Measurements from ENCODE around the gene PSD. TPM values are rescaled to one million over a fixed set of nuclear protein-coding genes. Genes with fewer than 3 reads are reported as not detected.
A peak's percentile ranks its signal among the peaks of the same experiment; 100 is the strongest.

Gene PSD
- total and polyA plus RNA-seq, 9 of the 15 experiments (the other 6 are each of a cell fraction or from before 2014, with no cell fraction given): 0.11 to 1.7 (median 0.54) TPM; not detected in 2

DNA sequence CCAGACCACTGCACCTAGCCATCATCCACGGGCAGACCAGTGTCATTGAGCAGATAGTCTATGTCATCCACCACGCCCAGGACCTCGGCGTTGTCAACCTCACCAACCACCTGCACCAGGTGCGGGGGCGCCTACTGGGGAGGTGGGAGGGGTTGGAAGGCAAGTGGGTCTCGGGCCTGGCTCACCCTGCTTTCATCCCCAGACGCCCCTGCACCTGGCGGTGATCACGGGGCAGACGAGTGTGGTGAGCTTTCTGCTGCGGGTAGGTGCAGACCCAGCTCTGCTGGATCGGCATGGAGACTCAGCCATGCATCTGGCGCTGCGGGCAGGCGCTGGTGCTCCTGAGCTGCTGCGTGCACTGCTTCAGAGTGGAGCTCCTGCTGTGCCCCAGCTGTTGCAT is 18.5 kb downstream of the PSD start:
- Histone ChIP-seq H3K79me2 (ENCODE audit: control insufficient read depth, insufficient read depth, low read length) (peaks cover 7% of the 10 kb centered on the region; the same call in 1 of the 3 replicates), H3K27me3 (ENCODE audit: control insufficient read depth in 2 of 2, insufficient read depth in 2 of 2, low read length in 2 of 2) (no peaks in the 10 kb centered on the region), H3K9me3 (replicated peaks; ENCODE audit: control insufficient read depth, insufficient read depth, low read depth, low read length) (no peaks in the 10 kb centered on the region), H2AFZ (ENCODE audit: low read depth, low read length) (no peak overlapping the region; the same call in 1 of the 2 replicates), H3K4me2 (ENCODE audit: insufficient read depth, low read length) (peak overlapping the region; percentile 72; the same call in 1 of the 2 replicates), H3K9ac (ENCODE audit: insufficient read depth in 1 of 2, low read depth in 2 of 2, low read length in 2 of 2) (peak overlapping the region in 1 of 2 experiments; percentile 91; a peak in 2 of 4 replicates), H3K36me3 (ENCODE audit: control insufficient read depth, insufficient read depth, low read length) (peaks cover 16% of the 10 kb centered on the region; the same call in 1 of the 3 replicates), H4K20me1 (replicated peaks; ENCODE audit: control insufficient read depth, insufficient read depth, low read length) (no peaks in the 10 kb centered on the region), H3K27ac (ENCODE audit: extremely low read depth, low read depth, low read length) (no peak overlapping the region; the same call in 2 of the 3 replicates), H3K4me1 (replicated peaks in 1 of 2; ENCODE audit: control insufficient read depth in 2 of 2, insufficient read depth in 2 of 2, low read length in 2 of 2) (peaks cover 17 to 62% of the 10 kb centered on the region in 2 experiments; a peak in 4 of 5 replicates), H3K4me3 (no peak overlapping the region), H3K9me1 (ENCODE audit: control insufficient read depth, insufficient read depth, low read length) (no peaks in the 10 kb centered on the region)
- no peak for DNase-seq (ENCODE audit: extremely low read depth in 1 of 4, low spot score in 3 of 4)
- ChIA-PET CTCF (ENCODE audit: low intra/inter-chr PET ratio) (interaction anchor here (2.0 kb wide), 1 partner anchor 170 kb away, joined by 12 read pairs; no protein-coding TSS in a partner anchor), POLR2A (interaction anchor here (0.6 to 1.1 kb wide), 4 partner anchors 156 to 1107 kb away, joined by 3 to 4 read pairs (median 4); no protein-coding TSS in a partner anchor)
- TF ChIP-seq POLR2G (IDR thresholded peaks at IDR 0.05; ENCODE audit: low read depth, low read length) (0 out of 2 replicates have a peak, but pooled peaks have one; percentile 27), IRF2 (CRISPR knock-in tag; IDR thresholded peaks at IDR 0.05) (no peak), TRIM24 (IDR thresholded peaks at IDR 0.05) (no peak)
- no peak for ATAC-seq
- no TSS peak for BruUV-seq (replicated peaks)
- intact Hi-C loops (cut with micrococcal nuclease): no loop called here
- 68% methylated on average over 12 of the region's 17 CpGs for WGBS (ENCODE audit: insufficient coverage, low coverage, missing lambda C conversion rate)
- in situ Hi-C loops (cut with MboI): no loop called here
- no peak for FAIRE-seq
